Left hindlimb (tissue), 1 donor: ENCODE data around the gene ARHGEF28.

Experiments used
- DNase-seq: peaks from one replicate; pipeline ENCODE4 v3.0.0-alpha.2; 2018

The ARHGEF28 gene

DNA sequence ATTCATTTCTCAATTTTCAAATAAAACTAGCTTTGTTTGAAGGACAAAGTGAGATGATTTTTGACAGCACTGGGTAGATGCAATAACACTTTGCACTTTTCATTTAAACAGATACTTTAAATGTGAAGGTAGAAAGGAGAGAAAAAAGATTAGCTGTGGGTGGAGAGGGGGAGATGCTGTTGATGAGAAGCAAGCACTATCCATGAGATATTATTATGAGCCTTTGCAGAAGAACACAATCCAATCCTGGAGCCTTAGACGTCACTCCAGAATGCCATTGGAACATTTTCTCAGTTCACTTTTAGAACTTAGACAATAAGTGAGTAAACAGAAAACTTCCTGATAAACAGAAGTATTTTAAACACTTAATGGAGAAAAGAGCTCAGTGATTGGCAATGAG lies 351.1 kb downstream of the ARHGEF28 start:
- DNase-seq: no peak

DNA sequence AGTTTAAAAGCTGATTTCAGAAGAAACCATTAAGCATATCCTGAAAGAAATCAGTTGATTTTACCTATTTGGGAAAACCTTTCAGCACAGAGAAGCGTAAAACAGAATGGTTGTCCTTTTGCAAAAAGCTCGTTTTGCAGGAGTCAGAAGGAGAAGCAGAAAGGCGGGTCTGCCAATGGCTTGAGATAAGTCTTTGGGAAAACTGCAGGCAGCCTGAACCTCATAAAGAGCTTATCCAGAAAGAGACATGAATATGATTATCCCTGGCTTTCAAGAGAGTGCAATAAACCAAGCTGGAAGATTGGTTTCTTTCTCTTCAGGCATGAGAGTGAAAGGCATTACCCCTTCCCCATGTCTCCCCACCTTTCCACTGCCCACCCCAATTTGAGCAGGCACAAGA lies 353.3 kb downstream of the ARHGEF28 start:
- no peak for DNase-seq

DNA sequence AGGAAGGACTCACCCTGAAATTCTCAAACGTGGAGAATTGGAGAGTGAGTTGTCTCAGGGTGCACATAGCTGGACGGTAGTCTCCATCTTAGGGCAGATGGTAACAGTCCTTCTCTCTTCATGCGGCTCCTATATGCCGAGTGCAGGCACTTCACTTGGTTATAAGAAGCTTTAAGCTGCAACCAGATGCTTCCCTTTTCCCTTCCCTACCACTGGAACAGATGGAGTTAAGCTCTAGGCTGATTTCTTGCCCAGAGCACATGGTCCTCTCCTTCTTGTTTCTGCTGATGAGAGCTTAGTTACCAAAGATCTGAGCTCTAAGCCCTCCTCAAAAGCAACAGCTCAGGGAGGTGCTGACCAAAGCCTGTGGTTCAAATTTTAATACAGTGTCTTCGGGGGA lies 355.7 kb downstream of the ARHGEF28 start:
- DNase-seq: no peak

DNA sequence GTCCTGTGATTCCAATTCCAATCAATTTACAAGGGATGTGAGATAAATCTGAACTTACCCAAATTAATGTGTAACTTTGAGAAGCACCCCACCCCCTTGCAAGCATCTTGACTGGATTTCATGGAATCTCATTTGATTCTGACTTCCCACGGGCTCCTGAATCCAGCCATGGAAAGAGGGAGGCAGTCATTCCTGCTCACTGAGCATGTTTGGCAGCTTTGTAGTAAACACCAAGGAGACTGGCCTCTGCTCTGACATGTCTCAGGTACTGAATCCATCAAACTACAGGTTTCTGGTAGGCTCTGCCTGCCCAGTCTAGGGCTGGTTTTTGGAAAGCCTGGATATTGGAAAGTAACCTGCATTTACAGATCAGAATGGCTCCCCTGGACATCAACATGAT lies 357.6 kb downstream of the ARHGEF28 start:
- DNase-seq: no peak

DNA sequence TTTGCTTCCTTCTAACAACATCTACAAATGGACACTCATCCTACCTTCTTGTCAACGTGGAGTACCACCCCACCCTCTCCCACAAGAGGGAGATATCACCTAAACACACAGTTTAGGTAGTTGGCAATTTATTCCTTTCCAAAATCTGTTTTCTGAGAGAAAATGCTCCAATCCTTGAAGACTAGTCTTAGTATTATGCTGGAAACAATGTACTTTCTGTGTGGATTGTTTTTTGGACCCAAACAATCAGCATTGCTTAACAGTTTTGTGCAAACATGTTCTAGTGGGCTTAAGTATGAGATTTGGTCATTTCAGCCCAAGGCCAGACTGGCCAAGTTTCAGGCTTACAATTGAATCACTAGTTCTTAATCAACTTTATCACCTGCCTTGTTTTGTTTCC lies 359.1 kb downstream of the ARHGEF28 start:
- no peak for DNase-seq

DNA sequence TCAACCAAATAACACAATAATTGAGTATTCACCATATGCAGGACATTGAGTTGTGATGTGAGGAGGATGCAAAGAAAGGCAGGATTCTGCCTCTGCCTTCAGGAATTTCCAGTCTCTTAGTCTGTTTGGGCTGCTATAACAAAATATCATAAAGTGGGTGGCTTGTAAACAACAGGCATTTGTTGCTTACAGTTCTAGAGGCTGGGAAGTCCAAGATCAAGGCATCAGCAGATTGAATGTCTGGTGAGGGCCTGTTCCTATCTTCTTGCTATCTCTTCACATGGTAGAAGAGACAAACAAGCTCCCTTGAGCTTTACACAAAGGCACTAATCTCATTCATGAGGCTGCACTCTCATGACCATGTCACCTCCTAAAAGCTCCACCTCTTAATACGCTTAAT lies 360.7 kb downstream of the ARHGEF28 start:
- DNase-seq: no peak

DNA sequence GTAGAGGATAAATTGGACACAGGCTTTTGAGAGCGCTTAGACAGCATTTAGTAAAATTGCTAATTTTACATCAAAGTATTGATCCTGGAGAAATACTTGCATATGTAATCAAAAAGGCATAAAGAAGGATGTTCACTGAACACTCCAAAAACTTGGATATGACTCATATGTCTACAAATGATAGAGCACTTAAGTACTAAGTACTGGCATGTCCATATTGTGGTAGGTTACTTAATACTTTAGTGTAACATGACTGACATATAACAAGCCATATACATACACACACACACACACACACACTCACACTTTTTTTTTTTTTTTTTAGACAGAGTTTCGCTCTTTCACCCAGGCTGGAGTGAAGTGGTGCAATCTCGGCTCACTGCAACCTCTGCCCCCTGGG lies 361.9 kb downstream of the ARHGEF28 start:
- DNase-seq: no peak

DNA sequence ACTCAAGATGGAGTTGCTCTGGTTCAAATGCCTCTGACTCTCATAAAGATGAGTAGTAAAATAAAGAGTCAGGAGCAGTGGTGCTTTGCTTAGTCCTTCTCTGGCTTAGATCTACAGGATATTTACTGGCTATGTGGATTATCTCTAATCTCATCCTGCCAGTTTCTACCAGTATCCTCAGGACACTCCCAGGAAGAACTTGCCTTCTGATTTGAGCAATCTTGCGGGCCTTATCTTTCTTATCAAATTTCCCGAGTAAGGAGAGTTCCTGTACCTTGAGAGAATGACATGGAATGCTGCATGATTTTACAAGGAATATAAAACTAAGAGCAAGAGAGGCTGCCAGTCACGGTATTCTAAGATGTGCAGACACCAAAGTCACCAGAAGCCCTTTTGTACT lies 364.0 kb downstream of the ARHGEF28 start:
- DNase-seq: no peak
